ENCODE results near the gene HSF2.

Gene HSF2

GRCh38 chr6:122412001-122412400 is 12.5 kb downstream of the HSF2 start:
- Histone ChIP-seq H4K20me1 (ENCODE audit: insufficient read depth, low read length) (no peaks in the 10 kb centered on the region), H3K36me3 (ENCODE audit: insufficient read depth, low read length) (peaks cover 70% of the 10 kb centered on the region), H3K9me3 (ENCODE audit: low read length) (no peaks in the 10 kb centered on the region), H3K4me3 (ENCODE audit: low read depth, low read length, poor library complexity, severe bottlenecking) (no peak overlapping the region), H3F3A (ENCODE audit: insufficient read depth, low read length) (no peaks in the 10 kb centered on the region), H3K27ac (ENCODE audit: low read depth, low read length, poor library complexity, severe bottlenecking) (no peak overlapping the region), H3K9me2 (ENCODE audit: low read depth, low read length) (no peaks in the 10 kb centered on the region), H3K79me2 (ENCODE audit: insufficient read depth, low read length) (peaks cover 53% of the 10 kb centered on the region), H2AFZ (ENCODE audit: low read length) (no peak overlapping the region), H3K4me2 (ENCODE audit: low read length) (no peak overlapping the region), H3K9ac (ENCODE audit: low read length) (no peak overlapping the region), H3K4me1 (ENCODE audit: insufficient read depth, low read length, severe bottlenecking) (no peaks in the 10 kb centered on the region), H3K27me3 (ENCODE audit: insufficient read depth, low read length) (no peaks in the 10 kb centered on the region)
- TF ChIP-seq EZH2 (IDR thresholded peaks at IDR 0.05; ENCODE audit: borderline replicate concordance, low read length) (no peak), CTCF (IDR thresholded peaks at IDR 0.05; ENCODE audit: low read length) (no peak)

GRCh38 chr6:122416825-122417224 is 17.4 kb downstream of the HSF2 start:
- H3K36me3 ChIP-seq (ENCODE audit: insufficient read depth, low read length), result peaks cover 87% of the 10 kb centered on the region

GRCh38 chr6:122422003-122422402 is 22.6 kb downstream of the HSF2 start:
- H3K79me2 ChIP-seq (ENCODE audit: insufficient read depth, low read length), result no peaks in the 10 kb centered on the region
- H3K27me3 ChIP-seq (ENCODE audit: insufficient read depth, low read length), result no peaks in the 10 kb centered on the region
- H3F3A ChIP-seq (ENCODE audit: insufficient read depth, low read length), result no peaks in the 10 kb centered on the region
- no peak overlapping the region for H2AFZ ChIP-seq (ENCODE audit: low read length)
- no peak overlapping the region for H3K9ac ChIP-seq (ENCODE audit: low read length)
- H4K20me1 ChIP-seq (ENCODE audit: insufficient read depth, low read length), result no peaks in the 10 kb centered on the region
- H3K27ac ChIP-seq (ENCODE audit: low read depth, low read length, poor library complexity, severe bottlenecking), result no peak overlapping the region
- no peak overlapping the region for H3K4me3 ChIP-seq (ENCODE audit: low read depth, low read length, poor library complexity, severe bottlenecking)
- H3K9me3 ChIP-seq (ENCODE audit: low read length), result no peaks in the 10 kb centered on the region
- no peaks in the 10 kb centered on the region for H3K4me1 ChIP-seq (ENCODE audit: insufficient read depth, low read length, severe bottlenecking)
- H3K9me2 ChIP-seq (ENCODE audit: low read depth, low read length), result no peaks in the 10 kb centered on the region
- H3K4me2 ChIP-seq (ENCODE audit: low read length), result no peak overlapping the region
- no peak for TF ChIP-seq EZH2 (IDR thresholded peaks at IDR 0.05; ENCODE audit: borderline replicate concordance, low read length)
- TF ChIP-seq CTCF (IDR thresholded peaks at IDR 0.05; ENCODE audit: low read length), result no peak
- peaks cover 85% of the 10 kb centered on the region for H3K36me3 ChIP-seq (ENCODE audit: insufficient read depth, low read length)

More at GRCh38 chr6:122416825-122417224, 17.4 kb downstream of the HSF2 start:
- Histone ChIP-seq H3K4me2 (ENCODE audit: low read length) (no peak overlapping the region), H3K4me1 (ENCODE audit: insufficient read depth, low read length, severe bottlenecking) (no peaks in the 10 kb centered on the region), H3K9me3 (ENCODE audit: low read length) (no peaks in the 10 kb centered on the region), H3K79me2 (ENCODE audit: insufficient read depth, low read length) (peaks cover 6% of the 10 kb centered on the region), H3K27ac (ENCODE audit: low read depth, low read length, poor library complexity, severe bottlenecking) (no peak overlapping the region), H3K4me3 (ENCODE audit: low read depth, low read length, poor library complexity, severe bottlenecking) (no peak overlapping the region), H2AFZ (ENCODE audit: low read length) (no peak overlapping the region), H3F3A (ENCODE audit: insufficient read depth, low read length) (no peaks in the 10 kb centered on the region), H3K9me2 (ENCODE audit: low read depth, low read length) (no peaks in the 10 kb centered on the region), H4K20me1 (ENCODE audit: insufficient read depth, low read length) (no peaks in the 10 kb centered on the region), H3K27me3 (ENCODE audit: insufficient read depth, low read length) (no peaks in the 10 kb centered on the region), H3K9ac (ENCODE audit: low read length) (no peak overlapping the region)
- no peak for TF ChIP-seq CTCF (IDR thresholded peaks at IDR 0.05; ENCODE audit: low read length)
- no peak for TF ChIP-seq EZH2 (IDR thresholded peaks at IDR 0.05; ENCODE audit: borderline replicate concordance, low read length)

Measured in OCI-LY1 (cell line).